Peyer's patch (tissue), 4 donors: Measurements from ENCODE around the gene ABHD12. TPM values are rescaled to one million over a fixed set of nuclear protein-coding genes. Genes with fewer than 3 reads are reported as not detected.

Experiments used
- DNase-seq, 3 donors: peaks; one replicate each; pipeline ENCODE4 v3.0.0-alpha.2; 2017 to 2019
- H3K27ac ChIP-seq, 4 donors: fragments of 200-600 bp; sonication (generic); one replicate each; pipeline ENCODE4 v1.5.1; 2016 to 2019
- H3K27me3 ChIP-seq, 2 donors: fragments of 200-600 bp; sonication (generic); one replicate each; pipeline ENCODE4 v1.5.1; 2019
- H3K36me3 ChIP-seq, 3 donors: fragments of 200-600 bp; sonication (generic); one replicate each; pipeline ENCODE4 v1.5.1; 2016 to 2019
- H3K4me1 ChIP-seq, 4 donors: fragments of 200-600 bp; sonication (generic); one replicate each; pipeline ENCODE4 v1.5.1; 2016 to 2019
- H3K4me3 ChIP-seq, 4 donors: fragments of 200-600 bp; sonication (generic); 1 replicate in 3 of 4; 2 replicates in 1 of 4; pipeline ENCODE4 v1.5.1; 2016 to 2019; ENCODE audit warnings: mild to moderate bottlenecking in 1 of 4
- H3K9me3 ChIP-seq, 4 donors: fragments of 200-600 bp; sonication (generic); one replicate each; pipeline ENCODE4 v1.5.1; 2016 to 2019; ENCODE audit warnings: mild to moderate bottlenecking in 1 of 4
- CTCF ChIP-seq, 6 experiments: fragments of 450-650 bp in 4 of 6; fragments of 200-600 bp in 2 of 6; sonication (generic) in 1 of 6; IDR thresholded peaks; one replicate each; pipeline ENCODE4 v1.5.1; 2017 to 2019; ENCODE audit warnings: antibody characterized with exemption in 6 of 6, mild to moderate bottlenecking in 3 of 6, moderate library complexity in 1 of 6
- POLR2A ChIP-seq, 2 donors: fragments of 450-650 bp; IDR thresholded peaks; one replicate each; pipeline ENCODE4 v1.5.1; 2017; ENCODE audit warnings: antibody characterized with exemption in 2 of 2, mild to moderate bottlenecking in 2 of 2, moderate library complexity in 2 of 2
- total RNA-seq, 4 donors: library from RNA; depleted of rRNA; stranded (reverse); fragments of >200 nt; gene quantifications; one replicate each; pipeline ENCODE4 v1.1.0, GENCODE V29; 2016

ABHD12 gene
- total RNA-seq, 4 donors from 2014 or later: 46.2 to 95.4 (median 73.5) TPM

GRCh38 chr20:25291432-25292133 lies 99.1 kb downstream of the ABHD12 start:
- TF ChIP-seq POLR2A (IDR thresholded peaks at IDR 0.05): no peak
- TF ChIP-seq CTCF (IDR thresholded peaks at IDR 0.05): no peak
- Histone ChIP-seq H3K4me1 (peaks cover 0 to 14% (median 3%) of the 10 kb centered on the region in 4 donors), H3K27me3 (no peaks in the 10 kb centered on the region), H3K27ac (no peak overlapping the region), H3K36me3 (peaks cover 0 to 88% (median 0%) of the 10 kb centered on the region in 3 donors), H3K4me3 (no peak overlapping the region), H3K9me3 (no peaks in the 10 kb centered on the region)
- DNase-seq: no peak

- no peaks in the 10 kb centered on the region for H3K27me3 ChIP-seq
- no peak for DNase-seq
- H3K27ac ChIP-seq: no peak overlapping the region
- no peak overlapping the region for H3K4me3 ChIP-seq
- no peak for TF ChIP-seq POLR2A (IDR thresholded peaks at IDR 0.05)
- TF ChIP-seq CTCF (IDR thresholded peaks at IDR 0.05): no peak
- peaks cover 0 to 88% (median 0%) of the 10 kb centered on the region in 3 donors for H3K36me3 ChIP-seq
- peaks cover 0 to 7% (median 3%) of the 10 kb centered on the region in 4 donors for H3K4me1 ChIP-seq
- H3K9me3 ChIP-seq: no peaks in the 10 kb centered on the region
Observed at GRCh38 chr20:25290646-25291431, 99.8 kb downstream of the ABHD12 start.

- Histone ChIP-seq H3K4me3 (no peak overlapping the region), H3K9me3 (no peaks in the 10 kb centered on the region), H3K27me3 (no peaks in the 10 kb centered on the region), H3K27ac (no peak overlapping the region), H3K4me1 (peaks cover 0 to 3% (median under 1%) of the 10 kb centered on the region in 4 donors), H3K36me3 (peaks cover 0 to 88% (median 0%) of the 10 kb centered on the region in 3 donors)
- TF ChIP-seq POLR2A (IDR thresholded peaks at IDR 0.05) (no peak), CTCF (IDR thresholded peaks at IDR 0.05) (no peak)
- no peak for DNase-seq
Observed at GRCh38 chr20:25289886-25290597, 100.6 kb downstream of the ABHD12 start.

- TF ChIP-seq POLR2A (IDR thresholded peaks at IDR 0.05): no peak
- no peak for TF ChIP-seq CTCF (IDR thresholded peaks at IDR 0.05)
- peak in 2 of 3 donors; percentile 36 to 47 for DNase-seq
- H3K9me3 ChIP-seq: no peaks in the 10 kb centered on the region
- no peak overlapping the region for H3K27ac ChIP-seq
- no peak overlapping the region for H3K4me3 ChIP-seq
- peaks cover 0 to 93% (median 0%) of the 10 kb centered on the region in 3 donors for H3K36me3 ChIP-seq
- H3K4me1 ChIP-seq: no peaks in the 10 kb centered on the region
- H3K27me3 ChIP-seq: no peaks in the 10 kb centered on the region
Observed at GRCh38 chr20:25288291-25289181, 102.1 kb downstream of the ABHD12 start.
